ENCODE data around the gene PLCH2.

PLCH2 gene

DNA sequence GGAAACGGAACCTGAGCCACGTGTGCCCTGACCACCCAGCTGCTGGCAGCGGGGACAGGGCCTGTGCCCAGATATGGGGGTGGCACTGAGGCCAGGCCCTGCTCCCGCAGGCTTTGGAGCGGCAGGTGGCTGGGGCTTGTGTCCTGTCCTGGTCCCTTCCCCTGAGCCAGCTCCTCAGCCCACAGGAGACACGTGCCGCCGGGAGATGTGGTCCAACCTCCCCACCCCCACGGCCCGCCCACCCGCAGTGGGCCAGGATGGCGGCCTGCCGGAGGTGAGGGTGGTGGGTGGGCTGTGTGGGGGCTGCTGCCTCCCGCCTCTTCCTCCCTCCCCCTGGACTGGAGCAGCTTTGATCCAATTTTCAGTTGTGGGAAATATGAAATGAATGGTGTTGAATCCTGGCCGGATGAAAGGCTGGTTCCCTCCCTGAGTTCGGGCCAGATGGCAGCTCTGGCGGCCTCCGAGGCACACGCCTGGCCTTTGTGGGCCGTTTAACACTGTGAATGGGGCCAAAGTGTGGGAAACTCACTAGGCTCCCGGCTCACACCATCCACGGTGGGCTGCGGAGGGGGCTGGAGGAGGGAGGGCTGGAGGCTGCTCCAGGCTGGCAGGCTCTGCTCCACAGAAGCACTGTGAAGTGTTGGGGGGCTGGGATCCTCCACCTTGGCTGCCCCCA lies 56.5 kb downstream of the PLCH2 start:
- DNase-seq = no peak

DNA sequence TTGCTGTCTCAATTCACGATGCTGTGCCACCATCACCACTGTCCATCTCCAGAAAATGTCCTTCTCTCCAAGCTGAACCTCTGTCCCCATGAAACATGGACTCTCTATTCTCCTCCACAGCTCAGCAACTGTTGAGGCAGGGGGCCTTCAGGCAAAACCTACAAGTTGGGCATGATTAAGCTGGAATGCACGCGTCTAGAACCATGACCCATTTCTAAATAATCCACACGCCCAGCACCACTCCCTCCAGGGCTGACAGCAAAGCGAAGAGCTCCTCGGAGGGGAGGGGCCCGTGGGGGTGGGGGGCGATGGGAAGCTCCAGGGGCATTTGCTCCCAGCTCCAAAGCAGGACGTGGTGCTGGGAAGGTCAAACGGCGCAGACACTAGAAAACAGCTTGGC lies 57.3 kb downstream of the PLCH2 start:
- no peak for DNase-seq

DNA sequence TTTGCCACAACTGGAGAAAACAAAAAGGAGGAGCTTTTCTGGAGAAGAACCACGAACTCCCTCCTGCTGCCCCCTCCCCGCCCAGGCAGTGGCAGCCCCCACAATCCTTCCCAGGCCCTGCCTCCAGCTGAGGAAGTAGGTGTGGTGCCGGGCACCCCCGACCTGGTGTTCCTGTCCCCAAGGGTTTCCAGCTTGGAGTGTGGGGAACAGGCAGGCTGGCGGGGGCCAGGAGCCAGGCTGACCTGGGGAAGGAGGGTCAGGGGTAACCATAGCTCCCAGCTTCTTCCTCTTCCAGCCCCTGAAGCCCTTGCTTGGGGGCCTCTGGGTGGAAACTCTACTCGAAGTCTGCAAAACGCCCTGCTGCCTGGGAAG lies 58.2 kb downstream of the PLCH2 start:
- DNase-seq = no peak

DNA sequence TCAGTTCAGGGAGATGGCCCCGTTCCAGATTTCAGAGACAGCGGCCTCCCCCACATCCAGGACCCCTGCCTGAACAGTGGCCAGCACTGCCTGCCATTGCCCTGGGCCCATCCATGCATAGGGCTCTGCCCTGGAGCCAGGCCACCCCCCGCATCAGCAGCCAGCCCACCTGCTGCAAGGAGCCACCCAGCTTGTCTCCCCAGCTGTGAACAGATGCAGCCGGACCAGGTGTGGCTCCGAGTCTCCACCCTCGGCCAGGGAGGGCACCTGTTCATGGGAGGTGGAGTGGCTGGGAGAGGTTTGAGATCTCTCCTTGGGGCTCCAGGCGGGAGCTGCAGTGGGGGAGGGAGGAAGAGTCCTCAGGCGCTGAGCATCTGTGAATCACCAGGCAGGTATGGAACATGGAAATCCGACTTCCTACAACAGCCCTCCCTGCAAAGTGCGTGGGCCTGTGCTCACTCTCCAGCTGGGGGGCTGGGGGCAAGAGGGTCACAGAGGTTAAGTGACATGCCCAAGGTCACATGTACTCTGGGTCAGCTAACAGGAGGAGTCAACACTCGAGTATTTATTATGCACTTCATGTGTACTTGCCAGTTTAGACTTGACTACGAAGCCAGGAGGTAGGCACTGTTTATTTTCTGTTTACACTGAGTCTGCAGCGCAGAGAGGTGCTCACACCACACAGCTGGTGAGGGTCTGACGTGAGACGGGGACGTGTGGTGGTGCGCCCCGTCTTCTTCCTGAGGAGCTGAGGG lies 58.8 kb downstream of the PLCH2 start:
- DNase-seq = no peak

DNA sequence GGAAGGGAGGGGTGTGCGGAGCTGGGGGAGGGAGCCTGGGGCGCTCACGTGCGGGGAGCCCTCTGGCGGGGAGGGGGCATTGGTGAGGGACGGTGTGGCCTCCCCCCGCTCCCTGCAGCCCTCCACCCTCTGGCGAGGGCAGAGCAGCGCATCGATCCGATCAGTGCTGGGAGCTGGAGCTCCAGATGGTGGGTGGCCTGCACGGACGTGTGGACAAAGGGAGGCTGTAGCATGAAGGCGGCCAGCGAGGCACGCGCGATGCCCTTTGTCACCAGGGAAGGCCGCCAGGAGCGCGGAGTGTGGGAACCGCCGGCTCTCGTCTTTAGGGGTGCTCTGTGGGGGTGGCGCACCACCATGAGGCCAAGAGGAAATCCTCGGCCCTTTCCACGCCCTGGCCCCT lies 59.4 kb downstream of the PLCH2 start:
- no peak for DNase-seq

DNA sequence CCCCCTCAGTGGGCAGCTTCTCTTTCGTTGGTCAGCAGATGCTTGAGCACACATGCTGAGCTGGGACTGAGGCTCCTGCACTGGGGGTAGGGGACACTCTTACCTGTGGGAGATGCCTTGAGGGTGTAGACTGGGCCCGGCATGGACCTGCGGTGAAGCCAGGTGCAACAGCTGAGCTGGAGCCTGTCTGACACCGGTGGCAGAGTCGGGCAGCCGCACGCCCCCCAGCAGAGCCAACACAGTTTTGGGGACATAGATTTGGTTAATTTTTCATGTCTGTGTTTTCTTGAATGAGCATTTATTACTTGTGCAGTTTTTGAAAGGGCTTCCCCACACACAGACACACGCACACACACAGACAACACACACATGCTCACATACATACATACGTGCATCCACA lies 59.9 kb downstream of the PLCH2 start:
- no peak for DNase-seq

DNA sequence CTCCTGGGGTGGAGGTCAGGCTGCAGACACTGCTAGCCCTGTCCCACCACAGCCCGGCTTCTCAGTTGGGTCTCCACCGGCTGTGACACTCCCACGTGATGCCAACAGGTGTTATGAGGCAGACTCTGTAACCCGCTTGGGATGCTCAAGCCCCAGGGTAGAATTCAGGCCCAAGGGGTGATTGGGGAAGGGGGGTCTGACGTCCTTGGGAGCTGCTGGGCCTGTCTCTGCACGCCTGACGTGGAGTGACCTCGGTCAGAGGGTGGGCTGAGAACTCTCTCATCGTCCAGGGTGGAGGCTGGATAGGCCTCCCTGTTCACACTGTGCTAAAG lies 61.7 kb downstream of the PLCH2 start:
- DNase-seq = no peak

DNA sequence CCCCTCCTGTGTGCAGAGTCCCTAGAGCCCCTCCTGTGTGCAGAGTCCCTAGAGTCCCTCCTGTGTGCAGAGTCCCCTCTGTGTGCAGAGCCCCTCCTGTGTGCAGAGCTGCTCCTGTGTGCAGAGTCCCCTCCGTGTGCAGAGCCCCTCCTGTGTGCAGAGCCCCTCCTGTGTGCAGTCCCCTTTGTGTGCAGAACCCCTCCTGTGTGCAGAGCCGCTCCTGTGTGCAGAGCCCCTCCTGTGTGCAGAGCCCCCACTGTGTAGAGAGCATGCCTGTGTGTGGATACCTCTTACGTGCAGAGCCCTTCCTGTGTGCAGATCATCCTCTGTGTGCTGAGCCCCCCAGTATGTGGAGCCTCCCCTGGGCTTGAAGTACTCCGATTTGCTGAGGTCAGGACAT lies 62.3 kb downstream of the PLCH2 start:
- no peak for DNase-seq

DNA sequence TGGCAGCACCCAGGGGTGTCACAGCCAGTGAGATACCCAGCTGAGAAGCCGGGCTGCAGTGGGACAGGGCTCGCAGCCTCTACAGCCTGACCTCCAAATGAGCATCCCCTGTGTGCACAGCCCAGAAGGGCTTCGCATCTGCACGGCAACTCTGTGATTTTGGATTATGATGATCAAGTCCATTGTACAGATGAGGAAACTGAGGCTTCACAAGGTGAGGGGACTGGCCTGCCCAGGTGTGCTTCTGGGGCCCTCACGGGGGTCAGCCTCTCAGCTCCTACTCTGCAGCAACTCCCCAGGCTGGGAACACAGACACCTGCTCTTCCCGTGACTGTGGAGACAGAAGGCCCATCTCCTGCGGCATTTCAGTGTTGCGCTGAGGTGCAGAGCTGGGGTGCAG lies 62.8 kb downstream of the PLCH2 start:
- no peak for DNase-seq

DNA sequence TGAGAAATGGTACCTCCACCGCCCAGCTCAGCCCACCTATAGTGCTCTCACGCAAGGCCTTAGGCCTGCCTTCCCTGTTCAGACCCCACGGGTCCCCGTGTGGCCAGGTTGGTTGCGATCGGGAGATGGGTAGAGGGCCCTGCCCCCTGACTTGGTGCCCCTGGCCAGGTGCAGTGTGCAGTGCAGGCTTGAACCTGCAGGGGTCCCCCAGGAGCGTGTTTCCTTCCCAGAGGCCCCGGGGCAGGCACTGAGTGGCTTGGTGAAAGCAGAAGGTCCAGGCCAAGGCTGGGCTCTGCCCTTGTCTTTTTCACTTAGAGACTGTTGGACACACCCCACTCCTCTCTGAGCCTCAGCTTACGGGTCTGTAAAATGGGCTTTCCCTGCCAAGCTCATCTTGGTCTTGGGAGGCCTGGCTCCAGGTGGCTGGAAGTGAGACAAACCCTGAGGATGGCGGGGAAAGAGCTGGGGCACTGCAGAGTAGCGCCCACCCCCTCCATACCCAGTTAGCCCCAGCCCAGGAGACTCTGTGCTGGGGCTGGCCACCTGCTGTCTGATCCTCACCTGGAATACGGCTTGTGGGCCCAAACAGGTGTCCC lies 63.3 kb downstream of the PLCH2 start:
- peak; percentile 5 for DNase-seq

DNA sequence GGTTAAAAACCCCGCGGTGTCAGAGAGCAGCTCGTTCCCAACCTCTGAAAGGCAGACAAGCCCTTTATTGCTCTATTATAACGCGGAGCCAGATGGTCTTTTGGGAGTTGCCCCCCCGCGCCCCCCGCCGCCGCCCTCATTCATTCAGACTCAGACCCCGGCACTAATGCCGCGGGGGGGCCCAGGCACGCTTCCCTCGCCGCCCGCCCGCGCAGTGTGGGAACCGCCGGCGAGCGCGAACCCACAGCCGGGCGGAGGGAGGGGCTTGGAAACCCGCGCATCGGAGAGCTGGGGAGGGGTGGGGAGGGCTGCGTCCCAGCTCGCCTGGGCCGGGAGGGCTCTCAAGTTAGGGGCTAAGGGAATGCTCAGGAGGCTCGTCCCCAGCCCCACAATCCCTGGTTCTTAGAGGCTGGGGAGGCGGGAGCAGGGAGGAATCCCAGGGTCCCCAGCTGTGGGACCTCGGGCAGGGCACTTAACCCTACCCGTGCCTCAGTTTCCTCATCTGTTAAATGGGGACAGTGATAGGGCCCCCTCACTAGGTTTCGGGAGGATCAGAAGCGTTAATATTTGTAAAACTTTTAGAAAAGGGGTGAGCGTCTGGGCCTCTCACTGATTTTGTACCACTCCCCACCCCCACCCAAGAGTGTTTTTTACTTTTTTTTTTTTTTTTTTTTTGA lies 64.9 kb downstream of the PLCH2 start:
- DNase-seq = no peak

DNA sequence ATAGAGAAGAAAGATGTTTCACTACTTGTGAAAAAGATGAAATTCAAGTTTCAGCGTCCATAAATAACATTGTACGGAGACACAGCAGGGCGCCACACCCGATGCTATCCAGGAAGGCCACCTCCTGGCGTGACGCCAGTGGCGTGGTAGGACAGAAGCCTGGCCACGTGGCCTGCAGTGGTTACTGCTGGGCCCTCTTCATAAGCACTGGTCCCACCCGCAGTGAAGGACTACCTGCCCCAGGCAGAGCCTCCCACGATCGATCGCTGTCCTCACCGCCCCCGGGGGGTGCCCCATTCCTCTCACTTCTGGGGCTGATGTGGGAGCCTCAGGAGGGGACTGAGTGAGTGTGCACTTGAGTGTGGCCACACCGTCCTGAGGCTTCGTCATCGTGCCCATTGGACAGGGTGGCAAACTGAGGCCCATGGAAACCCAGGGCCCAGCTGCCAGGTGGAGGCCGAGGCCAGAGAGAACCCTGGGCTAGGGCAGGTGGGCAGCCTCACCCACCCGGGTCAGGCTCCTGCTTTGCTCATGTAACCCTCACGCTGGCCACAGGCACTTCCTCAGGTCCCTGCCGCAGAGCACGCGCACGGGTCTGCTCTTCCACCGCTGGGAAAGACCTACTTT lies 65.6 kb downstream of the PLCH2 start:
- peak; percentile 35 for DNase-seq

DNA sequence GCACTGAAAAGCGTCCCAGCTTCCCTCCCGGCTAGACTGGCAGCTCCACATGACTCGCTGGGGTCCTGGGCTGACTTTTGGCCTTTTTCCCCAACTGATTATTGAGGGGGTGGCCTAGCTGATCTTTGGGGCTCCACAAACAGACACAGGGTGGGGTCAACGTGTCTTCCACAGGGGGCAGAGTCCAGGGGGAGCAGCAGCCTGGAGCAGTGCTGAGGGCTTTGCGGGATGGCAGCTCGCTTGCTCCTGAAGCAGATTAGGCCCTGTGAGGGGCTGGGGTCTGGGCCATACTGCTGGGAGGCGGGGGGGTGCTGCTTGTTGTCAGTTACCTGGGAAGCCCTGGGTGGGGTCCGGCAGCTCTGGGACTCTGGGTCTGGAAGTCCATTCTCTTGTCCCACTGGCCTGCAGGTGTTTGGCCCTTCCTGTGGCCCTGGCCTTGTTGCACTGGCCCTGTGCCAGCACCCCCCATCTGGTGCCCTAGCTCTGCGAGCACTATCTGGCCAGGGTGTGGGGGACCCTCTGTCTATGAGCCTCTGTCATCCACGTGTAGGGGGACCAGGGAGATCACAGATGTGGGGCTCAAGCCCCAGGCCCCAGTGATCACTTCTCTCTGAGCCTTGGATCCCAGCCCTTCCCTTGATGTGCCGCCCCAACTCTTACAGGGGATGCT lies 66.3 kb downstream of the PLCH2 start:
- no peak for DNase-seq

DNA sequence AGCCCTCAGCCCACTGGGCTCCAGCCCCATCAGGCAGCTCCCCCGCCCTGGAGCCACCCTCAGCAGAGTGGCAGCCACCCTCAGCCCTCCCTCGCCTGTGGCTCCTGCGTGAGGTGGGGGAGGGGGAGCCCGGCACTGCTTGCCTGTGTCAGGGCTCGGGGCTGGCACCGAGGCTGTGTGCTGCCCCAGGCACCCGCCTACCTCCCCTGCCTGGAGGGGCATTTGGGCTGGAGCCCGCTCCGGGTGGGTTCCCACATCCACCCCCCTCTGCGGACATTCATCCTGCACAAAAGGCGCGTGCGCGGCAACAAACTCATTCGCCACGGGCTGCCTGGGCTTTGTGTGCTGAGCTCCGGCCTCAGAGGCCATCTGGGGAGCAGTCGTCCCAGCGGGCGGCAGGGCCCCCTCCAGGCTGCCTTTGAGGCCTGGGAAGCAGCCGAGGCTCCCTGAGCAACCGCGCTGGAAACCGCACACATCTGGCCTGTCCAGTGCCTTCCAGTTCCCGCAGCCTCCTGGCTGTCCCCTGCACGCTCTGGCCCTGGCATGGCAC lies 67.5 kb downstream of the PLCH2 start:
- DNase-seq = peak; percentile 49

DNA sequence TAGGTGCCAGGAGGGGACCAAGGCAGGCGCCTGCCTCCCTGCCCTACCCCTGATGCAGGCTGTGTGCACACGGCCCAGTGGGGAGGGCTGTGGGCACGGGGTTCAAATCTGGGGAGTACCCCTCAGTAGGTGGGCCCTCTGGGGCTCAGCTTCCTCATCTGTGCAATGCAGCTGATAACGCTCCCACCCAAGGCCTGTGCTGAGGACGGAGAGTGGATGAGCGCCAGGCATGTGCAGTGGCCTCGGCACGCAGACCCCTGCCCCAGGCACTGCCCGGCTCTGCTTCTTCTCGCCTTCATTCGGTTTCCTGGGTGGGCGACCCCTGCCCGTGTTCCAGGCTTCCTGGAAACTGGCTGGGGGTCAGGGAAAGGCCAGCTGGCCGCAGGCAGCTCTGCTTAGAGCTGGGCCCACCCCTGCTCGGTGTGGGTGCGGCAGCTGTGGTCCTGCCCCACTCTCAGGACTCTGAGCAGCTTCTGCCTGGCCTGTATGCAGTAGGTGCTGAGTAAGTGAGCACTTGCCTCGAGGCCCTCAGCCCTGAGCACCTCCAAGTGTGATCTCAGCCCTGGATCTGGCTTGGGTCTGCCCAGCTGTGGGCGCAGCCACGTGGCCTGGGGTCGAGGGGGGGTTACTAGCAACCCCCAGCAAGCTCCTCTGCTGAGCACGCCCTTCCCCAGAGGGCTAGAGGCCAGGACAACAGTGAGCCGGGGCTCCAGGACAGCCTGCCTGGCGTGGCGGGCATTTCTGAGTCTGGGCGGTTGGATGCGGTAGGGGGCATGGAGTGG lies 68.2 kb downstream of the PLCH2 start:
- DNase-seq = peak; percentile 54

DNA sequence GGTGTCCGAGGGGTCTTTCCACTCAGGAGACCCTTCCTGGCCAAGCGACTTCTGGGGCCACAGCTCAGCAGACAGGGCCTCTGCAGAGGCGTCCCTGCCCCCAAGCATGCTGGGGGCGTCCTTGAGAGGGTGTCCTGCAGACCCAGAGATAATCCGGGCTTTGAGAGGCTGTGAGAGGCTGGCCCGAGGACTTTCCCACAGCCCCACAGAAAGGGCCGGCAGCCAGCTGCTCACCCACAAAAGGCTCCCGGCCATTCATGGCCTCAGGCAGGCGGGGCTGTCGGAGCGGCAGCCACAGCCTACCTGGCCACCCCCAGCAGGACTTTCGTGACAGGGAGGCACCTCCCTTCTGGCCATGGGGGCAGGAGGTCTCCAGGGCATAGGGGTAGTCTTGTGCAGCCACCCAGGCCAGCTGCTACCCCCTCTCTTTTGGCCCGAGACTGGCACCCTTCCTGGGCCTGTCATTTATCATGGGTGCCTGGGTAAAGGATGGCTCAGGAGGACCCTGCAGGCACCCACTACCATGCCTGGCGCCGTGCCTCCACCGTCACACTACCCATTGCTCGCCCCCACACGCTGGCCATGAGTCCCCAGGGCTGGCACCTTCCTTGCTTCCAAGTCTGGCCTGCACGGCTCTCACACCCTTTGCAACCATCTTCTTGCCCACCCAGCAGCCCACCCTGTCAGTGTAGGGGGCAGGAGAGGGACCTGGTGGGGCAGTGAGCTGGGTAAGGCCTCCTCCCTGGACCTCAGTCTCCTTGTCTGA lies 69.0 kb downstream of the PLCH2 start:
- no peak for DNase-seq

DNA sequence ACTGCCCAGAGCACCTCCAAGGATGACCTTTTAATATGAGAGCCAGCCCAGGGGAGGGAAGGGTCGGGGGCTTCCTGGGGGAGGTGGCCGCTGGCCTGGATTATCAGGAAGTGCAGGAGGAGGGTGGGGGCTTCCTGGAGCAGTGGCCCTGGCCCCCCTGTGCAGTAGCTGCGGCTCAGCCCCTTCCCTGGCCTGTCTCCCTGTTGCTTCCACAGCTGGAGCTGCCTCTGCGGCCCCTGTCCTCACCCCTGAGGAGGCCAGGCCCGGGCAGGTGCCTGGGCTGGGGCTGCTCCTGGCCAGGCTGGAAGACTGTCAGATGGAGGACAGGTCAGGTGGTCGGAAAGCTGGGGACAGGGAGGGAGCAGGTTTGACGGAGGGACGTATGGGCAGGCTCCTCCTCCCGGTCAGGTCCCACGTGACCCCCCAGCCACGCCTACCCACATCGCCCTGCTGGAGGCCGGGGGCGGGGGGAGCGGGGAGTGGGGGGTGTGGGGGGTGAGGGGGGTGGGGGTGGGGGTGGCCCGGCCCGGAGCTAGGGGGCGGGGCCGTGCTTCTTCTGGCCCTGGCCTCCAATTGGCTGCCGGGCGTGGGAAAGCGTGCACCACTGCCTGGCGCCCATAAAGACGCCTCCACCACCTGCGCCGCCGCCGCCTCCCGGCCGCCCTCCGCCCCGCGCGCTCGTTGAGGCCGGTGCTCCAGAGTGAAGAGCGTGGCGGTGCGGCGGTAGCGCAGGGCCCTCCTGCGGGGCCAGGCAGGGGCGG lies 69.8 kb downstream of the PLCH2 start:
- peak; percentile 85 for DNase-seq

DNA sequence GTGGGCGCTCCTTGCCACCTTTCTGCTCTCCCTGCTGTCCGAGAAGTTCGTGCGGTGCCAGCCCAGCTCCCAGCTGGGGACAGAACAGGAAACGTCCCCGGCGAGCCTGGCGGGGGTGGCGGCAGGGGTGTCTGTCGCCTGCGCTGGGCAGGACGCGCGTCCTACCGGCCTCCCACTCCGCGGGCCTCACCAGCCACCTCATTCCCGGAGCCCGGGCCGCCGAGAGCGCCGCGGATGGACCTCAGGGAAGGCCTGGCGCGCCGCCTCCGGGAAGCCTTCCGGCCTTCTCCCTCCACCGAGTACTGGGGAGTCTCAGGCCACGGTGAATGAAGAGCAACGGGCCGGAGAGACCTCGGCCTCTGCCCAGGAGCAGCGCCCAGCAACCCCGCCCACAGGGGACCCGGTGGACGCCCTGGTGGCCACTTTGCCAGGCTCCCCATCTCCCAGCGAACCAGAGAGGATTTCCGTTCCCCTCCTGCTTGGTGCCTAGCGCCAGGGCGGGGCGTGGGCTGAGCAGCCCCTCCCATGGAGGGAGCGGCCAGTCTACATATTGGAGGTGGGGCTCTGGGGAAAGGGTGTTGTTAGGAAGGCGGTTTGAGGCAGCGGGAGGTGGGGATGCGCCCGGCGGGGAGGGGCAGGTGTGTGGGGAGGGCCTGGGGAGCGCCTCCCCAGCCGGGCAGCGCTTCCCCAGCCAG lies 70.6 kb downstream of the PLCH2 start:
- peak; percentile 84 for DNase-seq

Measured in MV-4-11 (cell line).